GM12801 (cell line): ENCODE data around the gene VSTM4.

Source experiments
- TF ChIP-seq, protein P1 (sequence below): IDR thresholded peaks from one replicate; pipeline ENCODE4 v1.5.1; 2011; ENCODE audit warnings: control low read depth; ENCODE audit not compliant: insufficient read length; ENCODE audit errors: extremely low read depth

Gene VSTM4, protein sequence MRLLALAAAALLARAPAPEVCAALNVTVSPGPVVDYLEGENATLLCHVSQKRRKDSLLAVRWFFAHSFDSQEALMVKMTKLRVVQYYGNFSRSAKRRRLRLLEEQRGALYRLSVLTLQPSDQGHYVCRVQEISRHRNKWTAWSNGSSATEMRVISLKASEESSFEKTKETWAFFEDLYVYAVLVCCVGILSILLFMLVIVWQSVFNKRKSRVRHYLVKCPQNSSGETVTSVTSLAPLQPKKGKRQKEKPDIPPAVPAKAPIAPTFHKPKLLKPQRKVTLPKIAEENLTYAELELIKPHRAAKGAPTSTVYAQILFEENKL

DNA sequence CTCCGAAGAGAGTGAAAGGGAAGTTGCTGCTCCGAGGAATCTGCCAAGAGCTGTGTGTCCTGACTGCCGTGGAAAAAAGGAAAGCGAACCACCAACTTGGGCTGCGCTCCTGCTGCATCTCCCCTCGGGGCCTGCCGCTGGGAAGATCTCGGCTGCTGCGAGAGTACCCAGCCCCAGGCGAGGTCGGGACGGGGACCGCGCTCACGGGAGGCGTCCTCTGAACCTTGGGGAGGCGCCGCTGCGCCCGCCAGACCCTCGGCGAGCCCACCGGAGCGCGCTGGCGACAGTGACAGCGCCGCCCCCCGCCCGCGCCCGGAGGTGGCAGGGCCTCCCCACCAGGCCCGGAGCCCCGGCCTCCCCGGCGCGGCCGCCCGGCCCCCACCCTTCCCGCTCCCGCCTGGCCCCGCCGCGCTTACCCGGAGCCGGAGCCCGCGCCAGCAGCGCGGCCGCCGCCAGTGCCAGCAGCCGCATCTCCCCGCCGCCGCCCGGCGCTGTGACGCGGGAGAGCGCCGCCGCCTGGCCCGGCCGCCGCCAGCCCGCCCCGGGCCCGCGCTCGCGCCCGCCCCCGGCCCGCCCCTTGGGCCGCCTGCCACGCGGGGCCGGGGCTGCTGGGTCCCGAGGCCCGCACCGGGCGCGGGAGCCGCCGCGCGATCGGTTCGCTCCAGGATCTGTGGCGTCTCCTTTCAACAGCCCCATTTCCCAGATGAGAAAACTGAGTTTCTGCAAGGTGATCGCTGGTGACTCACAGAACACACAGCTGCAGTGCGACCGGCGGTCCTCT is at the start of gene VSTM4:
TSS of gene VSTM4 (minus strand) at position 508 of the 781 bp plus-strand sequence. CDS start at position 471, 37 bp downstream.
- TF ChIP-seq, protein P1, sequence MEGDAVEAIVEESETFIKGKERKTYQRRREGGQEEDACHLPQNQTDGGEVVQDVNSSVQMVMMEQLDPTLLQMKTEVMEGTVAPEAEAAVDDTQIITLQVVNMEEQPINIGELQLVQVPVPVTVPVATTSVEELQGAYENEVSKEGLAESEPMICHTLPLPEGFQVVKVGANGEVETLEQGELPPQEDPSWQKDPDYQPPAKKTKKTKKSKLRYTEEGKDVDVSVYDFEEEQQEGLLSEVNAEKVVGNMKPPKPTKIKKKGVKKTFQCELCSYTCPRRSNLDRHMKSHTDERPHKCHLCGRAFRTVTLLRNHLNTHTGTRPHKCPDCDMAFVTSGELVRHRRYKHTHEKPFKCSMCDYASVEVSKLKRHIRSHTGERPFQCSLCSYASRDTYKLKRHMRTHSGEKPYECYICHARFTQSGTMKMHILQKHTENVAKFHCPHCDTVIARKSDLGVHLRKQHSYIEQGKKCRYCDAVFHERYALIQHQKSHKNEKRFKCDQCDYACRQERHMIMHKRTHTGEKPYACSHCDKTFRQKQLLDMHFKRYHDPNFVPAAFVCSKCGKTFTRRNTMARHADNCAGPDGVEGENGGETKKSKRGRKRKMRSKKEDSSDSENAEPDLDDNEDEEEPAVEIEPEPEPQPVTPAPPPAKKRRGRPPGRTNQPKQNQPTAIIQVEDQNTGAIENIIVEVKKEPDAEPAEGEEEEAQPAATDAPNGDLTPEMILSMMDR, result no peak

DNA sequence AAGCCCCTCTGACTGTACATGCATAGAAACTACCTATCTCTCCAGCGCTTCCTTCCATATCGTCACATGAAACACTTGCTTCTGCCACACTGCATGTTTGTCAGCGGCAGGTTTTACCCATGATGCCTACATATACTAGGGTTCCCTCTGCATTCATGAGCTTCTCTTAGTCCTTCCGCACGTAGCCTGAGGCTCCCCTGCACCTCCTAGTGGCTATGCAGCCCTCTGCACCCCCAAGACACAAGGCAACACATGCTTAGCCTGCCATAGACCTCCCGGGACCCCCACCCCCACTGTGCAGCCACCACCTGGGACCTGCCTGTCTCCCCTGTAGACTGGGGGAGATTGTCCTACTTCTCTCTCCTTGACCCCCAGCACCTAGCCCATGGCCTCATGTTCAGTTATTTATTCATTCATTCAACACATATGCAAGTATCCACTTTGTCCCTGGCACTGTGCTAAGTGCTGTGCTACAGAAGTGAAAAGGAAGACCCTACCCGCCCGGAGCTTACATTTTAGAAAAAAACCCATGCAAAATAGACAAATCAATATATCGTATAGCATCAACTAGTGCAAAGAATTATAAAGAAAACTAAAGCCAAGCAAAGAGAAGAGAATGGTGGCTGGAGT is 49.4 kb upstream of the VSTM4 start:
- TF ChIP-seq, protein P1, result peak; percentile 46

DNA sequence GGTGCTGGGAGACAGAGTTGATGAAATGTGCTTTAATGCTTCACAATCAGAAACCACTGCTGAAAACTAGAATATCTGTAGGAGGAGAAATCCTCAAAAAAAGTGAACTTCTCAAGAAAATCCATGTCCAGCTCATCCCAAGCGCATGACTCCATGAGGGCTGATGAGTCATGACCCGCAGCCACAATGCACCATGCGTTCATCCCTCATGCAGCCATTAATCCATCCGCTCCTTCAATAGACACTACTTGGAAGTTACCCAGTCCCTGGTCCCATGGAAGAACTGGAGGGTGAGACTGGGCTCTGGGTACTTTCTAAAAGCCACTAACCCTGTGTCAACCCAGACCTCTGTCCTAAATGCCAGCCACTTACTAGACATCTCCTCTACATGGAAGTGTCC is 48.4 kb upstream of the VSTM4 start:
- TF ChIP-seq, protein P1, result no peak

DNA sequence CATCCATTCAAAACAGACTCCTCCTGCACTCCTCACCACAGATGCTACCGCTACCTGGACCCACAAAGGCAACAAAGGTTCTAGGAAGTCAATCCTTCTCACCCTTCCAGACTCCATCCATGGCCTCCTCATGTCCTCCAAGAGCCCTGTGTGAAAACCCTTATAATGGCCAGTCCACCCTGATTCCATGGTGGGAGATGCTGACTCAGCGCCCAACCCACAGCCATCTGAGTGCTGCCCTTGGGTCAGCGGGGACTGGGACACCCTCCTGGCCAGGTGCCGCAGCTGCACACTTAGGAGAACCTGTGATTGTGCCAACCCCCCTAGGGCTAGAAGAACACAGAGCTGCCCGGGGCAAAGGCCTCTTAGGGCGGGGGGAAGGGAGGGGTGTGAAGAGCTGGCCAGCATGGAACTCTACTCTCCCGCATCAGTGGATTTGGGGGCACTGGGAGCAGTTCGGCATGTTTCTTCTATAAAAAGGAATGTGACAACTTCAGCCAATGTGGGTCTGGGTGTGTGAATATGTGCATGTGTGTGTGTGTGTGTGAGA is 47.5 kb upstream of the VSTM4 start:
- TF ChIP-seq, protein P1, result no peak

DNA sequence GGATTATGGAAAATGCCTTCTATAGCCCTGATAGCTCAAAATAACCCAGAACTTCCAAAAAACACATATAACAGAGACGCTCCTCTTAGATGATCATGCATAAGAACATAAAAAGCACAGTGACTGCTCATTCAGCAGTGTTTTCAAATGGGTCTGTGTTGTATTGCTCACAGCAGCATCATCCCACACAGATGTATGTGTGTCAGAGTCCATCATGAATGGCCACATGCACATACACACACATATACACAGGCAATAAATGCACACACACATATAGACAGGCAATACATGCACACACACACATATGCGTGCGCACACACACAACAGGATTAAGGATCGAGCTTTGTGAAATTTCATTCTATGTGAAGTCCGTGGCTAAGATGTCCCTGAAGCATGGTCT is 46.7 kb upstream of the VSTM4 start:
- TF ChIP-seq, protein P1, result no peak

DNA sequence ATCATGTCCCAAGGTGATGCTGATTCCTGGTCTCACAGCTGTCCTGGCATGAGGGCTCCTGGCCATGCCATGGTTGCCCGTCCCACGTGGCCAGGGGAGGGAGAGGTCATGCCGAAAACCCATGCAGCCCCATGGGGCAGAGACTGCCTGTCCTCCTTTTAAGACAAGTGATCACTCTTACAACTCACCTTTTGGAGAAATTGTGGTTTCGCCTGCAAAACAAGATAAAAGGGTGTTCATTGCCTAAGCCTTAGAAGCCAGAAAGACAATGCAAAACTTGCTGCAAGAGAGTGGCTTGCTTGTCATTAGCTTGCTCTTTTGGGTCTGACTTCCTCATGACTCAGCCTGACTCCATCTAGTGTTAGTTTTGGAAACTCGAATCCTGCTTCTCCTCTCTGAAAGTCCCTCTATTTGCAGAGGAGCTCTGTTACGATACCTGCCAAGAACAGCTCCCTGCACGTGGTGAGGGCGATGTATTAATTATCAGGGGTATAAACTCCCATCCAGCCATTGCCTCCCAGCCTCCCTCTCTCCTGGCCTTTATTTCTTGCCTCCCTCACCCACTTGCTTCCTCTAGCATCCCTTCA is 46.2 kb upstream of the VSTM4 start:
- TF ChIP-seq, protein P1, result no peak

DNA sequence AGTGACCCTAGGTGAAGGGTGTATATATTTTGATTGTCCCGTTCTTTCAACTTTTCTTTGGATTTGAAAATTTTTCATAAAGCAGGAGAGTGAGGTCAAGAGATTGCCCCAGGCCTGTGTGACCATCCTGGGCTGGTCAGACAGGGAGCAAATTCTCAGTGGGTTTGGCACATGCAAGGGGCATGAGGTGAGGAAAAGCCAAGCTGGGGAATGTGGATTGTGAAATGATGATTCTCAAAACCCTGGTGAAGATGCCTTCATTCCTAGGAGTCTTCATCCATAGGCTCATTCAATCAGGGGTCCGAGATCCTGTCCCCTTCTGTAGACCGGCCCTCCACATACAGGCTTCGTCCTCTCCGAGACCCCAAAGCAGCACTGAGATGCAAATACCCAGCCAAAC is 45.5 kb upstream of the VSTM4 start:
- TF ChIP-seq, protein P1, result no peak
